Measurements from ENCODE around the gene GPX4. TPM values are rescaled to one million over a fixed set of nuclear protein-coding genes. Genes with fewer than 3 reads are reported as not detected.

The GPX4 gene
- total and polyA plus RNA-seq, 9 of the 15 experiments (the other 6 are each of a cell fraction or from before 2014, with no cell fraction given): 61.4 to 661 (median 349) TPM

- no peak for TF ChIP-seq E2F1 (CRISPR knock-in tag; IDR thresholded peaks at IDR 0.05)
- TF ChIP-seq TAL1 (IDR thresholded peaks at IDR 0.05): peak; percentile 69; the same call in 1 of the 2 replicates
- TF ChIP-seq CBFA2T2 (conservative IDR thresholded peaks at IDR 0.05): peak; percentile 69
- TF ChIP-seq NR2C1 (IDR thresholded peaks at IDR 0.05): no peak
- TF ChIP-seq NR2C1 (tag; IDR thresholded peaks at IDR 0.05): no peak
- TF ChIP-seq NFIC (IDR thresholded peaks at IDR 0.05): peak; percentile 18; the same call in 1 of the 2 replicates
- 0 out of 2 replicates have a peak, but pooled peaks have one; percentile 26 for TF ChIP-seq TEAD4 (IDR thresholded peaks at IDR 0.05; ENCODE audit: low read length)
- no peak for TF ChIP-seq TEAD4 (CRISPR knock-in tag; IDR thresholded peaks at IDR 0.05; ENCODE audit: borderline replicate concordance)
- peak; percentile 41; the same call in 1 of the 2 replicates for TF ChIP-seq CEBPB (tag; IDR thresholded peaks at IDR 0.05)
- TF ChIP-seq BRF2 (IDR thresholded peaks at IDR 0.05; ENCODE audit: borderline replicate concordance, insufficient read depth, insufficient read length): no peak
- TF ChIP-seq ZBTB17 (CRISPR knock-in tag; IDR thresholded peaks at IDR 0.05): no peak
- no peak for TF ChIP-seq KAT2B (IDR thresholded peaks at IDR 0.05; ENCODE audit: low read depth, low read length)
- TF ChIP-seq REST (IDR thresholded peaks at IDR 0.05; ENCODE audit: borderline replicate concordance): no peak
- no peak for TF ChIP-seq REST (CRISPR knock-in tag; IDR thresholded peaks at IDR 0.05; ENCODE audit: low read depth)
- no peak for TF ChIP-seq ZFX (CRISPR knock-in tag; IDR thresholded peaks at IDR 0.05)
- no peak for TF ChIP-seq ZNF57 (CRISPR knock-in tag; IDR thresholded peaks at IDR 0.05)
- no peak for TF ChIP-seq ZNF184 (CRISPR knock-in tag; IDR thresholded peaks at IDR 0.05)
Measured at GRCh38 chr19:1125601-1126467, 22.0 kb downstream of the GPX4 start (continued).
